ENCODE measurements around the gene MDP1. TPM values are rescaled to one million over a fixed set of nuclear protein-coding genes. Genes with fewer than 3 reads are reported as not detected.

The MDP1 gene
- total and polyA plus RNA-seq, 2 of the 8 experiments (the other 6 are each of a cell fraction or from before 2014, with no cell fraction given): 17.7 to 32.2 TPM

GRCh38 chr14:24181371-24182077 lies 34.3 kb downstream of the MDP1 start:
- H3K36me3 ChIP-seq (ENCODE audit: control insufficient read depth in 2 of 4, insufficient read depth in 4 of 4, low read length in 3 of 4): peaks cover 26 to 79% (median 65%) of the 10 kb centered on the region in 4 experiments
- no peaks in the 10 kb centered on the region for H3K23me2 ChIP-seq (ENCODE audit: low read depth, low read length)
- DNase-seq (ENCODE audit: low read depth in 1 of 2, low spot score in 2 of 2): no peak
- H2BK15ac ChIP-seq (ENCODE audit: low read length): no peak overlapping the region
- no peak overlapping the region for H3K18ac ChIP-seq (ENCODE audit: extremely low read depth, low read length)
- no peak overlapping the region for H4K91ac ChIP-seq (replicated peaks; ENCODE audit: insufficient read length, low read length)
- no peaks in the 10 kb centered on the region for H3K79me2 ChIP-seq (ENCODE audit: control insufficient read depth in 1 of 2, insufficient read depth in 2 of 2, low read length in 2 of 2)
- H3K4me2 ChIP-seq (ENCODE audit: insufficient read depth in 1 of 2, low read depth in 2 of 2, low read length in 2 of 2): no peak overlapping the region
- FAIRE-seq: no peak
- H3K9ac ChIP-seq (replicated peaks in 1 of 4; ENCODE audit: extremely low read depth in 1 of 4, low read depth in 3 of 4, low read length in 3 of 4): no peak overlapping the region
- no peak overlapping the region for H3K27ac ChIP-seq (ENCODE audit: low read depth, low read length)
- no peak for TF ChIP-seq MAX (IDR thresholded peaks at IDR 0.05)
- 0 out of 2 replicates have a peak, but pooled peaks have one; percentile 24 for TF ChIP-seq POLR2AphosphoS5 (IDR thresholded peaks at IDR 0.05; ENCODE audit: low read depth, low read length)
- no peak for TF ChIP-seq USF2 (IDR thresholded peaks at IDR 0.05; ENCODE audit: low read length)
- TF ChIP-seq PHF8 (conservative IDR thresholded peaks at IDR 0.05; ENCODE audit: low read depth, low read length): no peak
- TF ChIP-seq ZNF274 (IDR thresholded peaks at IDR 0.05; ENCODE audit: borderline replicate concordance, extremely low read depth, low read length): no peak
- ChIA-PET CTCF (ENCODE audit: partially characterized antibody) (interaction anchor here (1.3 to 1.6 kb wide), 3 partner anchors 21 to 127 kb away, joined by 5 to 7 read pairs (median 6); partner anchors contain the start of genes CIDEB and IRF9), POLR2A (ENCODE audit: partially characterized antibody) (interaction anchor here (0.9 to 9.3 kb wide), 15 partner anchors 9 to 118 kb away, joined by 3 to 93 read pairs (median 4); partner anchors contain the start of genes CHMP4A, DHRS1, GMPR2 and IRF9)
- no peak overlapping the region for H3K23ac ChIP-seq (ENCODE audit: insufficient read length)
- no peak overlapping the region for H2BK120ac ChIP-seq (replicated peaks; ENCODE audit: low read depth, low read length)
- H3K4ac ChIP-seq (replicated peaks; ENCODE audit: insufficient read length, low read depth, low read length): no peak overlapping the region
- no peaks in the 10 kb centered on the region for H3K27me3 ChIP-seq (replicated peaks in 1 of 4; ENCODE audit: control insufficient read depth in 3 of 4, extremely low read depth in 1 of 4, insufficient read depth in 3 of 4, low read length in 3 of 4)
- no peaks in the 10 kb centered on the region for H3K9me3 ChIP-seq (ENCODE audit: insufficient read depth in 2 of 2, low read depth in 1 of 2, low read length in 1 of 2)
- no peak overlapping the region for H3K14ac ChIP-seq (ENCODE audit: insufficient read length)
- no peak overlapping the region for H2AFZ ChIP-seq (ENCODE audit: low read length)
- WGBS, 2 experiments (ENCODE audit: extremely low coverage in 1 of 2, insufficient coverage in 1 of 2, insufficient read length in 1 of 2, insufficient replicate concordance in 2 of 2, low coverage in 1 of 2, low lambda C conversion rate in 2 of 2, missing lambda C conversion rate in 1 of 2): 88% methylated on average over 19 of the region's 19 CpGs; no CpG with 5 or more reads in 1 of the 2 experiments
- H2BK5ac ChIP-seq (ENCODE audit: low read depth, low read length): no peak overlapping the region
- H4K5ac ChIP-seq (ENCODE audit: insufficient read length, low read depth, low read length): no peak overlapping the region
- peaks cover 2 to 25% of the 10 kb centered on the region in 2 experiments for H4K20me1 ChIP-seq (replicated peaks in 1 of 2; ENCODE audit: control insufficient read depth in 1 of 2, insufficient read depth in 2 of 2, low read length in 2 of 2)
- no peak overlapping the region for H3K4me3 ChIP-seq (ENCODE audit: extremely low read depth in 1 of 4, insufficient read depth in 2 of 4, low read depth in 3 of 4, low read length in 4 of 4)
- no peak overlapping the region for H4K8ac ChIP-seq (ENCODE audit: extremely low read depth, insufficient read depth, low read length)
- H2BK12ac ChIP-seq (ENCODE audit: low read depth, low read length): no peak overlapping the region
- H3K56ac ChIP-seq (replicated peaks; ENCODE audit: insufficient read length, low read depth, low read length): no peak overlapping the region
- H2BK20ac ChIP-seq (ENCODE audit: low read length): no peak overlapping the region
- peaks cover 3% of the 10 kb centered on the region for H3K79me1 ChIP-seq (ENCODE audit: low read depth, low read length)
- H2AK5ac ChIP-seq (ENCODE audit: low read depth, low read length): no peak overlapping the region
- H3K4me1 ChIP-seq (replicated peaks in 1 of 4; ENCODE audit: control insufficient read depth in 3 of 4, insufficient read depth in 4 of 4, low read length in 3 of 4): no peaks in the 10 kb centered on the region

Measured in H1 (cell line).